Pancreas (tissue), 10 donors: ENCODE data around the gene GPR151. TPM values are rescaled to one million over a fixed set of nuclear protein-coding genes. Genes with fewer than 3 reads are reported as not detected.
A peak's percentile ranks its signal among the peaks of the same experiment; 100 is the strongest.

Experiments
- ATAC-seq, 4 donors: fragments of 200-7000 bp; cut with Tn5 transposase; one replicate each; pipeline versions ENCODE4 v1.8.0 to v1.9.1; 2020; ENCODE audit warnings: mild to moderate bottlenecking in 4 of 4, moderate library complexity in 4 of 4
- DNase-seq, 6 donors: peaks; one replicate each; pipeline ENCODE4 v3.0.0-alpha.2; 2020
- FAIRE-seq: peaks from 2 replicates; lab custom pipeline; 2012; peaks lifted over from hg19 to GRCh38; lab: Jason Lieb, UNC
- H3K27ac ChIP-seq, 4 donors: fragments of 200-600 bp; sonication (generic); 1 replicate in 3 of 4; 2 replicates in 1 of 4; pipeline versions ENCODE4 v1.5.0 to v1.8.0; 2020
- H3K27me3 ChIP-seq, 4 donors: fragments of 200-600 bp; one replicate each; pipeline ENCODE4 v1.8.0; 2021
- H3K36me3 ChIP-seq, 3 donors: fragments of 200-600 bp; sonication (generic) in 1 of 3; one replicate each; pipeline versions ENCODE4 v1.5.0 to v1.8.0; 2020 to 2021
- H3K4me1 ChIP-seq, 3 donors: fragments of 200-600 bp; one replicate each; pipeline ENCODE4 v1.8.0; 2021
- H3K4me3 ChIP-seq, 4 donors: fragments of 200-600 bp; sonication (generic) in 2 of 4; one replicate each; pipeline versions ENCODE4 v1.5.0 to v1.8.0; 2020 to 2021
- H3K9me3 ChIP-seq, 4 donors: fragments of 200-600 bp; one replicate each; pipeline ENCODE4 v1.8.0; 2021
- CTCF ChIP-seq, 4 donors: fragments of 200-600 bp; sonication (generic) in 3 of 4; IDR thresholded peaks; one replicate each; pipeline versions ENCODE4 v1.5.0 to v1.8.0; 2021; ENCODE audit warnings: antibody characterized with exemption in 4 of 4
- WGBS, 2 donors: extraction: QIAGEN DNeasy Blood & Tissue Kit; methylation state at CpG; one replicate each; pipeline ENCODE4 v1.1.7; 2013; 5-methylcytosine and 5-hydroxymethylcytosine counted together
- intact Hi-C, 3 donors: fragments of 100-400 bp; cut with DNase I; formaldehyde crosslinking; loops; one replicate each; pipeline versions ENCODE4 v1.11.1 to v1.14.2; 2022
- polyA plus RNA-seq, 2 donors: library from polyadenylated mRNA; stranded (reverse); fragments of 200-250 nt; gene quantifications; one replicate each; pipeline ENCODE4 v1.2.3, GENCODE V29; 2013
- total RNA-seq, 6 donors: library from RNA; stranded (reverse); fragmentation: NEBNext Ultra II Directional in 4 of 6; extraction: Animal tissue kit (Norgen Biotek cat#: 25700) in 4 of 6; gene quantifications; one replicate each; pipeline versions ENCODE4 v1.2.1 to v1.2.4, GENCODE V29; 2021 to 2023
- donor health status: healthy with polysubstance abuse.
- donor health status: DM: no; HTN: no; CAD: no; lungs with moderate emphysema.
- donor health status: DM: no; HTN: no; CAD: no.
- donor health status: control.
- donor health status: control.
- donor health status: Bipolar disorder and iron deficiency.
- donor health status: DM: yes; HTN: yes; CAD: no.
- donor health status: DM: no; HTN: no; CAD: no.
- donor health status: DM: no; HTN: no; CAD: no.
- donor health status: DM: yes; HTN: yes; CAD: no.

Gene GPR151
- total and polyA plus RNA-seq, 8 donors = not detected

- TF ChIP-seq CTCF (IDR thresholded peaks at IDR 0.05) = peak; percentile 51 to 76 (median 57)
- WGBS, 2 donors = 30 to 37% methylated on average over 7 of the region's 7 CpGs
- intact Hi-C loops = no loop called here
- DNase-seq = peak; percentile 56 to 83 (median 68)
- Histone ChIP-seq H3K4me1 (no peaks in the 10 kb centered on the region), H3K27me3 (no peaks in the 10 kb centered on the region), H3K4me3 (no peak overlapping the region), H3K9me3 (no peaks in the 10 kb centered on the region), H3K27ac (no peak overlapping the region), H3K36me3 (no peaks in the 10 kb centered on the region)
- peak; percentile 37 for FAIRE-seq
- peak; percentile 82 to 97 (median 94) for ATAC-seq
Observed at GRCh38 chr5:146533260-146533857, 17.4 kb upstream of the GPR151 start.

DNA sequence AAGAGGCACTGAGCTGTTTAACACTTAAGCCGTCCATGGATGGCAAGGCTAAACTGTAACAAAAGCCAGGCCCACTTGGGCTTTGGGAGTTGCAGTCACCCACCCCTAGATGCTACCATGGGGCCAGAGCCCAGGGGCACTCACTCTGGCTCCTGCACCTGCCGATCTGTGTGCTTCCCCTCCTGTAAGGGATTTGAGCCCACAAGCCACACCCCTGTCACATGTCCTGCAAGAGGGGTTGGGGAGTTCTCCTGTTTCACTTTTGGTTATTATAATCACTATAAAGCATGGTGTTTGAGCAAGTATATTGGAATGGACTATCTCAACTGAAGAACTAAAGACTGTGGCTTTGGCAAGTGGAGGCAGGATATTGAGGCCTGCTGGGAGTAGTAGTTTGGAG, 14.0 kb upstream of the GPR151 start:
- peaks cover 0 to 6% (median 0%) of the 10 kb centered on the region in 4 donors for H3K27me3 ChIP-seq
- intact Hi-C loops = no loop called here
- H3K36me3 ChIP-seq = no peaks in the 10 kb centered on the region
- H3K27ac ChIP-seq = no peak overlapping the region
- 73 to 77% methylated on average over 2 of the region's 2 CpGs for WGBS, 2 donors
- DNase-seq (no peak), ATAC-seq (no peak), FAIRE-seq (no peak)
- no peaks in the 10 kb centered on the region for H3K4me1 ChIP-seq
- no peaks in the 10 kb centered on the region for H3K9me3 ChIP-seq
- no peak for TF ChIP-seq CTCF (IDR thresholded peaks at IDR 0.05)
- H3K4me3 ChIP-seq = no peak overlapping the region

- H3K9me3 ChIP-seq = no peaks in the 10 kb centered on the region
- peaks cover 0 to 6% (median 0%) of the 10 kb centered on the region in 4 donors for H3K27me3 ChIP-seq
- intact Hi-C loops = no loop called here
- no peaks in the 10 kb centered on the region for H3K36me3 ChIP-seq
- ATAC-seq (no peak), FAIRE-seq (no peak), DNase-seq (no peak)
- 51 to 53% methylated on average over 4 of the region's 4 CpGs for WGBS, 2 donors
- H3K4me3 ChIP-seq = no peak overlapping the region
- H3K4me1 ChIP-seq = no peaks in the 10 kb centered on the region
- no peak for TF ChIP-seq CTCF (IDR thresholded peaks at IDR 0.05)
- H3K27ac ChIP-seq = no peak overlapping the region
Observed at GRCh38 chr5:146528236-146528635, 12.2 kb upstream of the GPR151 start.

- no peak for ATAC-seq
- peaks cover 0 to 6% (median 0%) of the 10 kb centered on the region in 4 donors for H3K27me3 ChIP-seq
- no peak overlapping the region for H3K4me3 ChIP-seq
- no peaks in the 10 kb centered on the region for H3K4me1 ChIP-seq
- H3K9me3 ChIP-seq = no peaks in the 10 kb centered on the region
- FAIRE-seq = no peak
- no peak for DNase-seq
- TF ChIP-seq CTCF (IDR thresholded peaks at IDR 0.05) = no peak
- WGBS, 2 donors = 52 to 61% methylated on average over 3 of the region's 3 CpGs
- no peaks in the 10 kb centered on the region for H3K36me3 ChIP-seq
- H3K27ac ChIP-seq = no peak overlapping the region
- intact Hi-C loops = no loop called here
Observed at GRCh38 chr5:146527785-146528184, 11.8 kb upstream of the GPR151 start.

DNA sequence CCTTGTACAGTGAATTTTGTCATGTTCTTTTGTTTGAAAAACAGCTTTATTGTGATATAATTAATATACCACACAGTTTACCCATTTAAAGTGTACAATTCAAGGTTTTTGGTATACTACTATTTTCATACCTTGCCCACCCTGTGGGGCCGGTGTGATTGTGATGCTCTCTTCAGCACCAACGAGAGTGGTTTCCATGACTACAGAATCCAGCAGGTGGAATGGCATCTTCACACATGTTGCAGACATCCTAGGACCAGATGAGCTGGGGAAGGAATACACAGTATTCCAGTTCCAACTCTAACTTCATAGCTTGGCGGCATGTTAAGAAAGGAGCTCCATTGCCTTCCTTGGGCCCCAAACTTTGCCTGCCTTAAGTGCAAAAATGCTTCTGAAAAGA, 7.7 kb upstream of the GPR151 start:
- Histone ChIP-seq H3K4me1 (no peaks in the 10 kb centered on the region), H3K27ac (no peak overlapping the region), H3K4me3 (no peak overlapping the region), H3K36me3 (no peaks in the 10 kb centered on the region), H3K9me3 (no peaks in the 10 kb centered on the region), H3K27me3 (peaks cover 0 to 6% (median 0%) of the 10 kb centered on the region in 4 donors)
- DNase-seq = no peak
- WGBS, 2 donors = 67 to 73% methylated on average over 3 of the region's 3 CpGs
- ATAC-seq = no peak
- intact Hi-C loops = no loop called here
- TF ChIP-seq CTCF (IDR thresholded peaks at IDR 0.05) = no peak
- no peak for FAIRE-seq
